HG02763 (cell line): ENCODE measurements around the gene PHAF1.

Source experiments
- ATAC-seq: cut with Tn5 transposase; IDR thresholded peaks from one replicate; pipeline ENCODE4 v1.9.1; 2021; ENCODE audit warnings: mild to moderate bottlenecking, moderate library complexity; ENCODE audit not compliant: unreplicated experiment

Gene PHAF1

GRCh38 chr16:67177743-67178699 lies 68.3 kb downstream of the PHAF1 start:
- ATAC-seq, result no peak

GRCh38 chr16:67179421-67180080 lies 69.8 kb downstream of the PHAF1 start:
- ATAC-seq, result no peak

GRCh38 chr16:67180166-67180565 lies 70.4 kb downstream of the PHAF1 start:
- no peak for ATAC-seq

GRCh38 chr16:67181346-67181745 lies 71.6 kb downstream of the PHAF1 start:
- ATAC-seq, result no peak

- no peak for ATAC-seq
Measured at GRCh38 chr16:67182288-67182687, 72.5 kb downstream of the PHAF1 start.

- ATAC-seq, result no peak
Measured at GRCh38 chr16:67183284-67183626, 73.5 kb downstream of the PHAF1 start.

GRCh38 chr16:67183627-67184452 lies 74.1 kb downstream of the PHAF1 start, which contains the start of gene MATCAP1:
MATCAP1 (minus strand) TSS chr16:67183963; CDS start chr16:67180610, 3,353 bp downstream.
- ATAC-seq, result peak; percentile 93

- ATAC-seq, result no peak
Measured at GRCh38 chr16:67184453-67184994, 74.8 kb downstream of the PHAF1 start.

GRCh38 chr16:67184995-67185650 lies 75.4 kb downstream of the PHAF1 start:
- no peak for ATAC-seq

GRCh38 chr16:67185651-67186134 lies 76.0 kb downstream of the PHAF1 start:
- ATAC-seq, result no peak

- no peak for ATAC-seq
Measured at GRCh38 chr16:67186550-67186950, 76.8 kb downstream of the PHAF1 start.

- no peak for ATAC-seq
Measured at GRCh38 chr16:67187175-67187890, 77.6 kb downstream of the PHAF1 start.

GRCh38 chr16:67188323-67188722 lies 78.6 kb downstream of the PHAF1 start:
- no peak for ATAC-seq

GRCh38 chr16:67188798-67189197 lies 79.1 kb downstream of the PHAF1 start:
- ATAC-seq, result no peak

- ATAC-seq, result no peak
Measured at GRCh38 chr16:67190041-67190440, 80.3 kb downstream of the PHAF1 start, which contains the start of gene EXOC3L1. EXOC3L1 (minus strand) TSS chr16:67190136; CDS start chr16:67189676, 460 bp downstream.

GRCh38 chr16:67190448-67191399 lies 81.0 kb downstream of the PHAF1 start:
- ATAC-seq, result no peak

GRCh38 chr16:67191411-67191994 lies 81.8 kb downstream of the PHAF1 start:
- no peak for ATAC-seq
